GM04503 (cell line): ENCODE data around the gene ZNF331.

Experiments
- DNase-seq: peaks from one replicate; pipeline ENCODE4 v3.0.0-alpha.2; 2012; ENCODE audit warnings: low read depth

The ZNF331 gene

GRCh38 chr19:53576941-53577653, 39.2 kb downstream of the ZNF331 start:
- no peak for DNase-seq

GRCh38 chr19:53577968-53578367, 40.0 kb downstream of the ZNF331 start:
- DNase-seq: no peak

- DNase-seq: no peak
Measured at GRCh38 chr19:53579518-53579917, 41.6 kb downstream of the ZNF331 start.

- DNase-seq: no peak
Measured at GRCh38 chr19:53580871-53581835, 43.2 kb downstream of the ZNF331 start.

DNA sequence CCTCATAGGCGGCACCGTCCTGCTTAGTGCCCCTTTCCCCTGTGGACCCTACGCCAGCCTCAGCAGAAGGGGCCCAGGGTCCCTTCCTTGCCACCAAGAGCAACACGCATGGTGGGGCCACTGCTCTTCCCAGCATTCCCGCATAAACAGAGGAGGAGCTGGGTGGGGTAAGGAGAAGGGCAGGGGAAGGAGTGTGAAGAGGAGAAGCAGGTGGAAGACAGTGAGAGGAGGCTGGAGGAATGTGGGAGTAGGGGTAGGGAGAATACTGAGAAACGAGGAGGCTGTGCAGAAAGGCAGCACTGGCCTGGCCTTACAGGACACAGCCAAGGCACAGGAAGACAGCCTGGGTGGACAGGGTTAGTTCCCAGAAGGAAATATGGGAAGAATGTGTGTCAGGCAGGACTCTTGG, 43.9 kb downstream of the ZNF331 start:
- DNase-seq: no peak

DNA sequence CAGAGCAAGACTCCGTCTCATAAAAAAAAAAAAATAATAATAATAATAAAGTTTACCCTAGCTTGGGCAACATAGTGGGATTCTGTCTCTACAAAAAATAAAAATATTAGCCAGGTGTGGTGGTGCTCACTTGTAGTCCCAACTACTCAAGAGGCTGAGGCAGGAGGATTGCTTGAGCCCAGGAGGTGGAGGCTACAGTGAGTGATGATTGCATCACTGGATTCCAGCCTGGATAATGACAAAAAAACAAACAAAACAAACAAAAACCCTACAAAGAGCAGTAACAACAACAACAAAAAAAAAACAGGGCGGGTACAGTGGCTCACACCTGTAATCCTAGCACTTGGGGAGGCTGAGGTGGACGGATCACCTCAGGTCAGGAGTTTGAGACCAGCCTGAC, 45.2 kb downstream of the ZNF331 start:
- no peak for DNase-seq

GRCh38 chr19:53586277-53586691, 48.3 kb downstream of the ZNF331 start:
- DNase-seq: no peak

DNA sequence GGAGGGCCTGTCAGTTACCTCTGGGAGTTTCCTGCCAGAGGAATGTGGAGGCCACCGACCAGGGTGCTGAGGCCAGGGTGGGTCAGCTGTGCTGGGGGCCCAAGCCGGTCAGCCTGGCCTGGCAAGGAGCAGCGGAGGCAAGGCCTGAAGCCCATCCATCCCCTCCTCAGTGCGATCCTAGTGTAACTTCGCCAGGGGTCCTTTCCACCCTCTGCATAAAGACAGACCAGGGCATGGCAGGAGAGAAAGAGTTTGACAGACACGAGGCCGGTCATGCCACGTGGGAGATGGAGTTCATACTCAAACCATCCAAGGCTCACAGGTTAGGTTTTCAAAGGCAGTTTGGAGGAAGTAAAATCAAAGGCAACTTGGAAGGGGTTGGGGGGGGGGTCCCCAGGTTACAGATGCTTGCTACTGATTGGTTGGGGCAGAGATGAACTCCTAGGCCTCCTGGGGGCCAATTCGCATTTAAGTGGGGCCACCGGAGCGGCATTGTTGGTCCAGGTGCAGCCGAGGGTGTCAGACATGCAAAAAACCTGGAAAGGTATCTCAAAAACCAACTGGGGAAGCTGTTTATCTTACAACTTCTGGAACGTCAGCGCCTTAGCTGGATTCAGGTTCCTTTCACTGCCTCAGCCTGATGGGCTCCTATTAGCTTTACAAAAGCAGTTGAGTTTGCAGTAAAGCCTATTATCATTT, 57.0 kb downstream of the ZNF331 start:
- no peak for DNase-seq

DNA sequence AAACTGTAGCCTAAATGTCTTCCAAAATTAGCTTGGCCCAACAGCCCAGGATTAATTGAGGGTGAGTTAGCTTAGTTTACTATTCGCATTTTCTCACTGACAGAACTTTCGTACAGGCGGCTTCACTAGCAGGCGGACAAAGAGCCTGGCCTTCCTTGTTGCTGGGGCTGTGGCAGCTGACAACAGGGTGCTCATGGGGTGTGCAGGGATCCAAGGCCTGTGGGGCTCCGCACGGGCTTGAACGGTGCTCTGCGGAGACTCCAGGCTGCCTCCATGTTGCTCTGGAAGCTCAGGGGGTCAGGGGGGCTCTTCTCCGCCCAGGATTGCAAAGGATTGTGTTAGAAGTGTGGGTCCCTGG, 57.5 kb downstream of the ZNF331 start:
- DNase-seq: no peak

- DNase-seq: no peak
Measured at GRCh38 chr19:53596056-53596455, 58.1 kb downstream of the ZNF331 start.

DNA sequence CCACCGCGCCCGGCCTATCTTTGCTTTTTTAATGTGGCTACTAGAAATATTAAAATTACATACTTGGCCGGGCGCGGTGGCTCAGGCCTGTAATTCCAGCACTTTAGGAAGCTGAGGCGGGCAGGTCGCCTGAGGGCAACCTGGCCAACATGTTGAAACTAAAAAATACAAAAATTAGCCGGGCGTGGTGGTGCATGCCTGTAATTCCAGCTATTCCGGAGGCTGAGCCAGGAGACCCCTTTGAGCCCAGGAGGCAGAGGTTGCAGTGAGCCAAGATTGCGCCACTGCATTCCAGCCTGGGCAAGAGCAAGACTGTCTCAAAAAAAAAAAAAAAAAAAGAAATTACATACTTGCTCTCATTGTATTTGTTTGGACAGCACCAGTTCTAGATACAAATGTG, 59.1 kb downstream of the ZNF331 start:
- DNase-seq: no peak

DNA sequence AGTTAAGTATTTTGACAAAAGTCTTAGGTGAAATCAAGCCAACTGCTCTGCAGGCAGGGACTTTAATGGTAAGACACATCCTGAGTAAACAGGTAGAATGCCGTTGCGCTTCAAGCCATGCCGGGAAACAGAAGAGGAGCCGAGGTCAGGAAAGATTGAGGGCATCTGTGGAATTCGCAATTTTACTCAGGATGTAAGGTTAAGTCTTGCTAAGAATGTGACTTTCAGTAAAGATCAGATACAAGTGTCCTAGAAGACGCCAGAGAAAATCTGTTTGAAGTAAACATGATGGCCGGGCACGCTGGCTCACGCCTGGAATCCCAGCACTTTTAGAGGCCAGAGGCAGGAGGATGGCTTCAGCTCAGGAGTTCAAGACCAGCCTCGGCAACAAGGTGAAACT, 60.4 kb downstream of the ZNF331 start:
- no peak for DNase-seq

GRCh38 chr19:53600217-53600616, 62.3 kb downstream of the ZNF331 start:
- no peak for DNase-seq

DNA sequence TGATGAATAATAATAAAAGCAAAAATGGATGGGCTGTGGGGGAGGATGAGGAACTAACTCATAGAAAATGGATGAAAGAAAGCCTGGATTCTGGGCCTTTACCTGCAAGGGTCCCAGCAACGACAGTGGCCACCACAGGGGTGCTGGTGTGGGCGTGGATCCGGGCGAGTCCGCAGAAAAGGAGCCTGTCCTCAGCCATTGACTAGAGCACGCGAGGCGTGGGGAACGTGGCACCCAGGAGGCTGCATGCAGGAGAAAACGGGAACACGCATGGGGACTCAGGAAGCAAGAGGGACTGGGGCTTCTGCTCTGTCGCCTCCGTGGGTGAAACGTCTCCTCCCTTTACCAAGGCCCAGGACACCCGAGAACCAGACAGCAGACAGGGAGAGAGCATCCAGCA, 68.1 kb downstream of the ZNF331 start:
- no peak for DNase-seq

DNA sequence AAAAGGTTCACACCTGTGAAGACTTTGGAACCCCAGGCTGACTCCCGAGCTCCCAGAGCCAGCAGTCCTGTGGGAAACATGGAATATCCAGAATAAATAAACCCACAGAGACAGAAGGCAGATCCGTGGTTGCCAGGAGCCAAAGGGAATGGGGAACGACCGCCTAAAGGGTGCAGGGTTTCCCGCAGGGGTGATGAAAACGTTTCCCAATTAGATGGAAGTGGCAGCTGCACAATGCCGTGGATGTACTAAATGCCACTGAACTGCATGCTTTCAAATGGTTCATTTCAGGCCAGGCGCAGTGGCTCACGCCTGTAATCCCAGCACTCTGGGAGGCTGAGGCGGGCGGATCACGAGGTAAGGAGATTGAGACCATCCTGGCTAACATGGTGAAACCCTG, 70.4 kb downstream of the ZNF331 start:
- no peak for DNase-seq

GRCh38 chr19:53612762-53613526, 75.0 kb downstream of the ZNF331 start:
- DNase-seq: no peak

- DNase-seq: no peak
Measured at GRCh38 chr19:53621885-53622740, 84.2 kb downstream of the ZNF331 start.

DNA sequence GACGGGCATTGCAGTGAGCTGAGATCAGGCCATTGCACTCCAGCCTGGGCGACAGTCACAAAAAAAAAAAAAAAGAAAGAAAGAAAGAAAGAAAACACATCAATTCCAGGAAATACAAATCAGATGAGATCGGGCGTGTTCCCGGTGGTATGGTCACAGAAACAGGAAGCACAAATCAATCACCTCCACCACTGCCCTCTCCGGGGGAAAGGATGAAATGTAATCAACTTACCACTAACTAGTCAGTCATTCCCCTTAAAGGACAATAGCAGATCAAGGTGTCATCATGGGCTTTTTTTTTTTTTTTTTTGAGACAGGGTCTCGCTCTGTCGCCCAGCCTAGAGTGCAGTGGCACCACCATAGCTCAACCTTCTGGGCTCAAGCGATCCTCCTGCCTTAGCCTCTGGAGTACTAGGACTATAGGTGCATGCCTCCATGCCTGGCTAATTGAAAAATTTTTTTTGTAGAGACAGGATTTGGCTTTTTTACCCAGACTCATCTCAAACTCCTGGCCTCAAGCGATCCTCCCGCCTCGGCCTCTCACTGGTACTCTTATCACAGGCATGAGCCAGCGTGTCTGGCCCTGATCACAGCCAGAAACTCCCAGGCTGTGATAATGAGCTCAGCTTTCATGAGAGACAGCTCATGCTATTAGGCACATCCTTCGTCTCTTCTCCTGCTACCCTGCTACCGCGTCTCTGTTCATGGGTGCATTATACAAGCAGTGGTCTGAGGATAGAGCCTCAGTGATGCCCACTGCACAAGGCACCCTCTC, 87.0 kb downstream of the ZNF331 start:
- no peak for DNase-seq

- DNase-seq: no peak
Measured at GRCh38 chr19:53626486-53626885, 88.5 kb downstream of the ZNF331 start.

GRCh38 chr19:53626976-53627375, 89.0 kb downstream of the ZNF331 start:
- DNase-seq: no peak
